ENCODE results near the gene DLEC1.
"Not testable (repeated sequence)": the region's sequence is repeated elsewhere in the genome, so short reads cannot be mapped to it uniquely, and the experiment has no call there.

DLEC1 gene

DNA sequence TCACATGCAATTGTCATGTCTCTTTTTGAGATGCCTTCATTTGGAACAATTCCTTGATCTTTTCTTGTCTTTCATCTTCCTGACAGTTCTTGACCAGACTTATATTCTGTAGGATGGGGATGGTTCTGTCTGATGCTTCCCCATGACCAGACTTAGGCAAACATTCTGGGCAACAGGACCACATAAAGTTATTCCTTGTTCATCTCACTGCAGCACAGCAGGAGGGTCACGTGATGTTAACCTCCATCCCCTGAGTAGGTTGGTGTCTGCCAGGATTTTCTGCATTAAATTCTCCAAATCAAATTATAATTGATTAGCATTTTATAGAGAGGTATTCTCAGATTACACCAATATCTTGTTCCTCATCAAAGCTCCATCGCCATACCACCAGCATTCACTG is 7.8 kb downstream of the DLEC1 start:
- DNase-seq = no peak

DNA sequence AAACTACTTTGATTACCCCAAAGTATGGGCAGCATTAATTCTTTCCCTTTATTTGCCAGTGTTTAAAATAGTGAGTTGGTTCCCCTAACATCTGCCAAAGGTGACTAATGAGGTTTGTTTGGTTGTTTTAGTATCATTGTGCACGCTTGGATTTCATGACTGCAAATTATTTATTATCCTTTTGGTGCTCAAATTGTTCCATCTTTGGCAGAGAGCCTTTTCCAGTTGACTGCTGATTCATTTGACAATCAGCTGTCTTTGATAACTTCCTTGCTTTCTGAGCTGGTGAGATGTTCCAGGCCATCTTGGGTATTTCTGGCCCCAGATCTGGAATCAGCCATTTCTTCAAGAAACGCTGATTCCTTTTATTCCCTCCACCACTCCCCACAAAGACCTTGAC is 8.9 kb downstream of the DLEC1 start:
- DNase-seq = no peak

DNA sequence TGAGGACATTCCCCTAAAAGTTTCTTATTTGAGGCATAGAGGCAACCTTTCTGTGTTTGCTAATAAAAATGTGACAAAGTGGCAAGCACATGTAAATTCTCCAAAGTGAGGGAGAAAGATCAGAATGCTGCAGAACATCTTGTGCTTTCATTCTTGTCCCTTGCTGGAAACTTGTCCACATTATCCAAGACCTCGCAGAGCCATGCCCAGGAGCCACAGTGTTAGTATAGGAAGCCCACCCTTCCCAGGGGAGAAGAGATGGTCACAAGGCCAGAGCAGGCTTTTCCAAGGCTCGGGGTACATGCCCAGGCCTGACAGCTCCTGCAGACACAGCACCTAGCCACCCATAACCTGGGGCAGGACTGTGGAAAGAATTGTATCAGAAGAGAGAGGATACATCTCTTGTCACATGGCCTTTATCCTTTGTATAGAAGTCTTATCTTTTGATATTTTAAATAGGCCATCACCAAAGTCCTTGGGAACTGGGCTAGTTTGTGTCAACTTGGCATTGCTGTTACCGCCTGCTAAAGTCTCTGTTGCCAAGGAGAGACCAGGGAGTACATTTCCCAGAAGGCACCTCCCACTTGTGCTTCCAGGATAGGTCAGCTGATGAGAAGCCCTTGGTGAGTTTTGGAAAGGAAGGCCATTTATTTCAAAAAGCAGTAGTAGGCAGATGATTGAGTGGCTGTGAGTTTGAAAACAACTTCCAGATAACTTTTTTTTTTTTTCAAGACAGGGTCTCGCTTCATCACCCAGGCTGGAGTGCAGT is 10.5 kb downstream of the DLEC1 start:
- no peak for DNase-seq

DNA sequence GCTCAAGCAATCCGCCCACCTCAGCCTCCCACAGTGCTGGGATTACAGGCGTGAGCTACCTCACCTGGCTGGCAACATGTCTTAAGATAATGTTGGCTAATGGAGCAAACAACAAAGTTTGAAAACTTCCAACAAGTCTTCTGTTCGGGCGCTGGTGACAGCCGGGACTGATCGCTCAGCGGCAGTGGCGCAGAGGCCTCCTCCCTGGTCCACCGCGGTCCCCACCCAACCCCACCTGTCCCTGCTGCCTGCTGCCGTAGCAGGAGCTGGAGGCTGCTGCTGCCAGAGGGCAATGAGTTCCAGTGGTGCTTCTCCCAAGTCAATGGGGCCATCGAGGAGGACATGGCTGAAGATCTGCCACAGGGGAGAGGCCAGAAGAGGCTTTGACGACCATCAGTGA is 12.1 kb downstream of the DLEC1 start:
- DNase-seq = no peak

DNA sequence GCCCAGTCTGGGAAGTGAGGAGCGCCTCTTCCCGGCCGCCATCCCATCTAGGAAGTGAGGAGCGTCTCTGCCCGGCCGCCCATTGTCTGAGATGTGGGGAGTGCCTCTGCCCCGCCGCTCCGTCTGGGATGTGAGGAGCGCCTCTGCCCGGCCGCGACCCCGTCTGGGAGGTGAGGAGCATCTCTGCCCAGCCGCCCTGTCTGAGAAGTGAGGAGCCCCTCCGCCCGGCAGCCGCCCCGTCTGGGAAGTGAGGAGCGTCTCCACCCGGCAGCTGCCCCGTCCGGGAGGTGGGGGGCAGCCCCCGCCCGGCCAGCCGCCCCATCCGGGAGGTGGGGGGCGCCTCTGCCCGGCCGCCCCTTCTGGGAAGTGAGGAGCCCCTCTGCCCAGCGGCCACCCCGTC is 14.3 kb downstream of the DLEC1 start:
- not testable (repeated sequence) for DNase-seq

DNA sequence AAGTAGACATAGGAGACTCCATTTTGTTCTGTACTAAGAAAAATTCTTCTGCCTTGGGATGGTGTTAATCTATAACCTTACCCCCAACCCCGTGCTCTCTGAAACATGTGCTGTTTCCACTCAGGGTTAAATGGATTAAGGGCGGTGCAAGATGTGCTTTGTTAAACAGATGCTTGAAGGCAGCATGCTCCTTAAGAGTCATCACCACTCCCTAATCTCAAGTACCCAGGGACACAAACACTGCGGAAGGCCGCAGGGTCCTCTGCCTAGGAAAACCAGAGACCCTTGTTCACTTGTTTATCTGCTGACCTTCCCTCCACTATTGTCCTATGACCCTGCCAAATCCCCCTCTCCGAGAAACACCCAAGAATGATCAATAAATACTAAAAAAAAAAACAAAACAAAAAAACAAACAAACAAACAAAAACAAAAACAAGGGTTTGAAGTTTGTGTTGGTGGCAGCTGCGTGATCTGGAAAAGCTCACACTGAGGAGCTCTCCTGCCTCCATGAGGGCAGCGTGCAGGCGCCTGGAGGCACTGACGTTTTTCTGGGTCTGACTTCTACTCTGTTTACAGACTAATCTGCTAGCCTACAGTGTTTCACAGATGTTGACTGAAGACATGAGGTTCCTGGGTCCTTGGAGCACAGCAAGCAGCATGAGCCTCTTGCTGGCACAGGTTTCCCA is 14.9 kb downstream of the DLEC1 start:
- DNase-seq = not testable (repeated sequence)

DNA sequence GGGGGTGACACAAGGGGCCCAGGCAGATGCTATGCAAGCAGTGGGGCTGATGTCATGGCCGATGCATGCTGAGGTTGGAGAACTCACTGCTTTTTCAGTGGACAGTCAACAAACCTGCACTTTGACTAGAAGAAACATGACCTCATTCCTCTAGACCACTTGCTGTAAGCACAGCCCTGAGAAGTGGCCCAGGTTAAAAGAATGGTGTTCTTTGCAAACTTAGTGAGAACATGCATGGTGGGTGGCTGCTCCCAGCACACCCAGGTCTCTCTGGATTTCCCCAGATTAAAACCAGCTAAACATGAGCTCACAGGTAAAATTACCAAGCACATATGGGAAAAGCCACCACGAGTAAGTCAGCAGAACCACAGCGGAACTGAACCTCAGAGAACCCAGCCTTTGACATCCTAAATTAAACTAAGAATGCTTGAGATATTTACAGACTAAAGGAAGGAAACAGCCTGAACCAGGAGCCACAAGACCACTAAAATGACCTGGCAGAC is 15.5 kb downstream of the DLEC1 start:
- DNase-seq = no peak

DNA sequence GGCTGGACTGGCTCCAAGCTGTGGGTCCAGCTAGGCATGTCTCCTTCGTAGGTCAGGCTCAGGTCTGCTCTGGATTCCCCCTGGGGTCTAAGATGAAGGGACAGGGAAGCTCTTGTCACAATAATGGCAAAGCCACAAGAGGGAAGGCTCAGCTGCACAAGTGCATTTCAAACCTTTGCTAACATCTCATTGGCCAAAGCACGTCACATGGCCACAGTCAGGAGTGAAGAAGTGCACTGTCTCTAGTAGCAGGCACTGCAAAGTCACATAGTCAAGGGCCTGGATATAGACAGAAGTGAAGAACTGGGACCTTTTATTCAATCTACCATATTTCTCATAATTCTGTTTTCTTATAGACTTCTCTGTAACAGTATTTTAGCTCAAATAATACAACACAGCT is 20.1 kb downstream of the DLEC1 start:
- DNase-seq = no peak

DNA sequence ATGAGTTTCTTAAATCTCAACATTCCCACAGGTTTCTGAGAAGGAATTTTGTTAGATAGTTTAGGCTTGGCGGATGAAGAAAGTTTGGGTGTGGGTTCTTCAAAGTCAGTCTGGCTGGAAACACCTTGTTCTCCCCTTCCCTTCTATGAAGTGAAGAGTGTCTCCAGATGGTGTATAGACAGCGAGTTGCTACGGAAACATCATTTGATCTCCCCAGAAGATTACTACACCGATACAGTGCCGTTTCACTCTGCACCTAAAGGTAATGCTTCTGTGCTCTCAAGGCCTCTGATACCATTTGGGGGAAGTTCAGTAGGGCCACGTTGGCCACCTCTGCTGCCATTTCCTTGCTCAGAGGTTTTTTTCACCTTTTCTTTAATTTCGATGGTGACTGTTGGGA is 20.6 kb downstream of the DLEC1 start:
- no peak for DNase-seq

DNA sequence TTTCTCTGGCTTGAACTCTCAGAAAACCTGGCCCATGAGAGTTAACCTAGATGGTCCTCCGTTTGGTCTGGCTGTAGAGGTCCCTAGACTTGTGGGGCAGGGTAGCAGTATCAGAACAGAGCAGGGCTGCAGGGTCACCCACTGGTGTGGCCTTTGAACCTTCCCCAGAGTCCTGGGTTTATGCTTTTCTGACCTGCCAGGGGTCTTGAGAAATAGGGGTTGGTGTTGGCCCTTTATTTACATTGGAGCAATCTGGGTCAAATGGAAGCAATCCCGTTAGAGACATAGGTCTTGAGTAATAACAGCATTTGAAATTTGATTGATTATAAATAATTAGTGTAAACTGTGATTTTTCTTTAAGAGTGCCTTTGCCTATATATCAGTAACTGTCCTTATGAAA is 23.8 kb downstream of the DLEC1 start:
- DNase-seq = no peak

DNA sequence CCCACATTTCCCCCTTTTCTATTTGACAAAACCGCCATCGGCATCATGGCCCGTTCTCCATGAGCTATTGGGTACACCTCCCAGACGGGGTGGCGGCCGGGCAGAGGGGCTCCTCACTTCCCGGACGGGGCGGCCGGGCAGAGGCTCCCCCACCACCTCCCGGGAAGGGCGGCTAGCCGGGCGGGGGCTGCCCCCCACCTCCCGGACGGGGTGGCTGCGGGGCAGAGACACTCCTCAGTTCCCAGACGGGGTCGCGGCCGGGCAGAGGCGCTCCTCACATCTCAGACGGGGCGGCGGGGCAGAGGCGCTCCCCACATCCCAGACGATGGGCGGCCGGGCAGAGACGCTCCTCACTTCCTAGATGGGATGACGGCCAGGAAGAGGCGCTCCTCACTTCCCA is 25.4 kb downstream of the DLEC1 start:
- DNase-seq = not testable (repeated sequence)

DNA sequence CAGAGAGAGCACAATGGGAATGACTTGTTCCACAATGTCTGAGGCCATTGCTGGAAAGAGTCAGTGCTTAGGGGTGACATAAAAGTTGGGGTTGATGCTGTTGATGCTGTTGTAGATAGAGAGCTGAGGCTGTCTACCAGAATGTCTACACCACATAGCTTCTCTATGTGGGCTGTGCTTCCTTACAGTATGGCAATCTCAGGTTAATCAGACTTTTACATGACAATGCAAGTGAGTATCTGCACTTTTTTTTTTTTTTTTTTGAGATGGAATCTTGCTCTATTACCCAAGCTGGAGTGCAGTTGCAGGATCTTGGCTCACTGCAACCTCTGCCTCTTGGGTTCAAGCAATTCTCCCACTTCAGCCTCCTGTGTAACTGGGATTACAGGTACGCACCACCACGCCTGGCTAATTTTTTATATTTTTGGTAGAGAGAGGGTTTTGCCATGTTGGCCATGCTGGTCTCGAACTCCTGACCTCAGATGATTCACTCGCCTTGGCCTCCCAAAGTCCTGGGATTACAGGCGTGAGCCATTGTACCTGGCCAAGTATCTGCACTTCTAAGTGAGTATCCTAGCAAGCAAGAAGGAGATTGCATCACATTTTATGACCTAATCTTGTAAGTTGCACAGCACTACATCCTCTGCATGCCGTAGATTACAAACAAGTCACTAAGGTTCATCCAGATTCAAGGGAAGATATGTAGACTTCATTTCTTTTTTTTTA is 28.7 kb downstream of the DLEC1 start:
- no peak for DNase-seq

DNA sequence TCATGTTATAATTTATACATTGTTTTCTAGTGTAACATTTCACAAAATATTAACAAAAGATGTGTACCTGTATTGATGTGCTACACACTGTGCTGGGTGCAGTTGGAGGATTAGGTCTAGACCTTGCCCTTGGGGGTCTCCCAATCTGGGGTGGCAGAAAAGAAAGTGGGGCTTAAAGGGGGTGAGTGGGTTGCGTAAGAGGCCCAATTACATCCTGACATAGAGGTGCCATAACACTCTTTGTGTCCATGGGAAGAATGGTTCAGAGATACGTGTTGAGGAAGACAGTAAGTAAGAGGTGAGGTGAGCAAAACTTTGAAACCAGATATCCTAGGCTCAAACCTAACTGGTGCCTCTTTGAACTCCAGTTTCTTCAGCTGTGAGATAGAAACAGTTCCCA is 31.0 kb downstream of the DLEC1 start:
- DNase-seq = no peak

DNA sequence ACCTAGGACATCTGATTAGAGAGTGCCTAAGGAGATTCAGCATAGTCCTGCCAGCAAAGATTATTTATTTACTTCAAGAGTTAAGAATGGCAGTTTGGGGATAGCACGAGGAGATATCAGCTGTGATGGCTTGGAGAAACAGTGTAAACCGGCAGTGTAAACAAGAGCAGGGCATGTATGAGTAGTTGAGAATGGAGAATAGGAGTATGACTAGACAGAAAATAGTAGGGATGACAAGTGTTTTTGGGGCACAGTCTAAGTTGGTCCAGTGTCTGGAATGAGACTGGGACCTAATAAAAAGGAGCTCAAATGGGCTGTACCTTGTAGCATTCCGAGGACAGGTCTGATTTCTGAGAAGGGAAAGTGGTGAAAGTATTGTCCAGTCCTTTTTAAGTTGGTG is 38.1 kb downstream of the DLEC1 start:
- not testable (repeated sequence) for DNase-seq

DNA sequence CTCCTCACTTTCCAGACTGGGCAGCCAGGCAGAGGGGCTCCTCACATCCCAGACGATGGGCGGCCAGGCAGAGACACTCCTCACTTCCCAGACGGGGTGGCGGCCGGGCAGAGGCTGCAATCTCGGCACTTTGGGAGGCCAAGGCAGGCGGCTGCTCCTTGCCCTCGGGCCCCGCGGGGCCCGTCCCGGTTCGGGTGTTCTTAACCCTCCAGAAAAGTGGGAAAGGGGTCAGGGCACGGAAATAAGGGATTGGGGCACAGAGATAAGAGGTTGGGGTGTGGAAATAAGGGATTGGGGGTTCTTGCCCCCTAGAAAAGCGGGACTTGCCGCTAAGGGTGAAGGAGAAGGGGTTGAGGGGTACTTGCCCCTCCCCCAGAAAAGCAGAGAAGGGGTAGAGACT is 43.3 kb downstream of the DLEC1 start:
- not testable (repeated sequence) for DNase-seq

DNA sequence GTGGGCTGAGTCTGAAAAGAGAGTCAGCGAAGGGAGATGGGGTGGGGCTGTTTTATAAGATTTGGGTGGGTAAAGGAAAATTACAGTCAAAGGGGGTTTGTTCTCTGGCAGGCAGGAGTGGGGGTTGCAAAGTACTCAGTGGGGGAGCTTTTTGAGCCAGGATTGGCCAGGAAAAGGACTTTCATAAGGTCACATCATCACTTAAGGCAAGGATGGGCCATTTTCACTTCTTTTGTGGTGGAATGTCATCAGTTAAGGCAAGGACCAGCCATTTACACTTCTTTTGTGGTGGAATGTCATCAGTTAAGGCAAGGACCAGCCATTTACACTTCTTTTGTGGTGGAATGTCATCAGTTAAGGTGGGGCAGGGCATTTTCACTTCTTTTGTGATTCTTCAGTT is 44.2 kb downstream of the DLEC1 start:
- not testable (repeated sequence) for DNase-seq

DNA sequence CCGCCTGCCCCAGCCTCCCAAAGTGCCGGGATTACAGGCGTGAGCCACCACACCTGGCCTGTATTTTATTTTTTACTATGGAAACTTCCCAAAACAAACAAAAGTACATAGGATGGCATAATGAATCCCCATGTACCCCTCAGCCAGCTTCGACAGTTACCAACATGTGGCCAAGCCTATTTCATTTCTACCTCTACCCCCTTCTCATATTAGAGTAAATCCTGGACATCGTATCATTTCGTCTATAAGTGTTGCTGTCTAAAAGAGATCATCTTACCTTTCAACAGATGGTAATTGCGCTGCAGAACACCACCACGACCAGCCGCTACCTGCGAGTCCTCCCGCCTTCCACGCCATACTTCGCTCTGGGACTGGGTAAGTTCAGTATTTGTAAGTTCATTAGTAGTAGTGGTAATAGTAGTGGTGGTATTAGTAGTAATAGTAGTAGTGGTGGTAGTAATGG is 44.9 kb downstream of the DLEC1 start:
- no peak for DNase-seq

DNA sequence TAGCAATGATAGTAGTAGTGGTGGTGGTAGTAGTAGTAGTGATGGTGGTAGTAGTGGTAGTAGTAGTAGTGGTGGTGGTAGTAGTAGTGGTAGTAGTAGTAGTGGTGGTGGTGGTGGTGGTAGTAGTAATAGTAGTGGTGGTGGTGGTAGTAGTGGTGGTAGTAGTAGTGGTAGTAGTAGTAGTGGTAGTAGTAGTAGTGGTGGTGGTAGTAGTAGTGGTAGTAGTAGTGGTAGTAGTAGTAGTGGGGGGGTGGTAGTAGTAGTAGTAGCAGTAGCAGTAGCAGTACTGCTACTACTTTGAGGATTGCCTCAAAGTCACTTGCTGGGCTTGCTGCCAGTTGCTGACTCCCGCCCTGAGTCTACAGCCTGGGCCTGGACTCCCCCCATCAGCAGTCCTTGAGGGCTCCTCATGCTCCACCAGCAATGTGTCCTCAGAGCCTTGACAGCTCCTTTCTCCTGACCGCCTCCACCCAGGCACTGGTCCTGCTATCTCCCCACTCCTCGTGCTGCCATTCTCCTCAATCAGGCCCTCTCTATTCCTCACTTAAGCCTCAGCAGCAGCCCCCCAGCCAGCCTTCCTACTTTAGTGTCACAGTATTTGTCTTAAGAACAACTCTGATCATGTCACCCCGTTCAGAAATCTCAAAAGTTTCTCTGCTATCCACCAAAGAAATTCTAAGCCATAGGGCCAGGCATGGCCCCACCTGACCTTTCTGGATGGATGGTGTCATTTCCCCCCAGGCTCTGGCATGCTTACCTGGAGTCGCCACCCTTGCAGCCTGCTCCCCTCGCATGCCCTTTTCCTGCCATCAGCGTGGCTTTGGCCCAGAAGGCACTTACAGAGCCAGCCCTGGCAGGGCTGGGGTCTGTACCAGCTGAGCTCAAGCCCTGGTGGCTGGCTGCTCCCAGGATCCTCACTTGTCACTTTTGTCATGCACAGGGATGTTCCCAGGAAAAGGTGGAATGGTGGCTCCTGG is 45.6 kb downstream of the DLEC1 start:
- DNase-seq = no peak

DNA sequence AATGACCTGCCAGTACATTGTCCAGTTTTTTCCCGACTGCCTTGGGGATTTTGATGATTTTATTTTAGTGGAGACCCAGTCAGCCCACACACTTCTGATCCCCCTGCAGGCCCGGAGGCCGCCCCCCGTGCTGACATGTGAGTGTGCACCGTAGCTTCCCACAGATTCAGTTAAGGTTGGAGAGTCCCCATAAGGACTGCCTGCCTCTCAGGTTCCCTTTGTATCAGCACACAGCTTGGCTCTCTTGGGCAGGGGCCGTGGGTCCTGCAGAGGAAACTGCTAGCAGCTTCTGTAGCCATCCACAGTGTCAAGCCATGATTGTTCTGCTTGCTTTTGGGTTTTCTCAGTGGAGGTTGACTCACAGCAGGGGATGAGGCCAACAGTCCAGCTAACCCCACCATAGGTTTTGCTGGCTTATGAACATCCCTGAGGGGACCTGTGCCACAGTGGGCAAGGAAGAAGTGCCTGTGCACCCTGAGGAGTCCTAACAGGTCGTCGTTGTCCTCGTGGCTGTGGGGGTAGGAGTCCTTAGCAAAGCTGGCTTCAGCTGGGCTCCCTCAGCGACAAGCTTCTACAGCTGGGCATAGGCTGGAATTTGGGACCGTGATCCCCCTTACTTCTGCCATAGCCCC is 46.4 kb downstream of the DLEC1 start:
- DNase-seq = no peak

DNA sequence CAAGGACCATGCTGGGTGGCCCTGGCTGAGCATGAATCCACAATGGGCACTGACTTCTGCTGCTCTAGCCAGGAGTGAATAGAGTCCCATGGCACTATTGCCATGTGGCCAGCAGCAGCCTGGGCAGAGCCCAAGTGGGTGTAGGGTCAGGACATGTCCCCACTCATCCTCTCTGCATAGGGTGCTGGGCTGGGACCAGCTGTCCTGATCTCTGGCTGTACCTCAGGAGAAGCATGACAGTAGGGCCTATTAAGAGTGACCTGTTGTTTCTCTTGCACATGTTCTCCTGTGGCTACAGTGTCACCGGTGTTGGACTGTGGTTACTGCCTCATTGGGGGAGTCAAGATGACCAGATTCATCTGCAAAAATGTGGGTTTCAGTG is 46.9 kb downstream of the DLEC1 start:
- DNase-seq = no peak

DNA sequence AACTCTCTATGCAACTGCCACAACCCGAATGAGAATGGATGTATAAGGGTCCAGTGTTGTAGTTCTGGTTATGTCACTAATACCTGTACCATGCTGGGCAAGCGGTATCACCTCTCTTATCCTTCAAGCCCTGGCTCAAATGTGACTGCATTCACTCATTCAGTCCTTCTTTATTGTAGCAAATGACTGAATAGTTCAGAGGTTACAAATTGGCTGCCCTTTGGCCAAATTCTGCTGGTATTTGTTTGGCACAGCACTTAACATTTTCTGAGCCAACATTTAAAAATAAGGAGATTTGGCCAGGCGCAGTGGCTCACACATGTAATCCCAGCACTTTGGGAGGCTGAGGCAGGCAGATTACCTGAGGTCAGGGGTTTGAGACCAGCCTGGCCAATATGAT is 47.5 kb downstream of the DLEC1 start:
- DNase-seq = no peak

DNA sequence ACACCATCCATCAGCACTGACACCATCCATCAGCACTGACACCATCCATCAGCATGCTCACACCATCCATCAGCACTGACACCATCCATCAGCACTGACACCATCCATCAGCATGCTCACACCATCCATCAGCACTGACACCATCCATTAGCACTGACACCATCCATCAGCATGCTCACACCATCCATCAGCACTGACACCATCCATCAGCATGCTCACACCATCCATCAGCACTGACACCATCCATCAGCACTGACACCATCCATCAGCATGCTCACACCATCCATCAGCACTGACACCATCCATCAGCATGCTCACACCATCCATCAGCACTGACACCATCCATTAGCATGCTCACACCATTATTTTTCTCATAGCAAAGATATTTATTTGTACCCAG is 48.3 kb downstream of the DLEC1 start:
- DNase-seq = not testable (repeated sequence)

Measured in NCI-H2107 (cell line).